ENCODE measurements around the gene NUCKS1.

NUCKS1 gene

DNA sequence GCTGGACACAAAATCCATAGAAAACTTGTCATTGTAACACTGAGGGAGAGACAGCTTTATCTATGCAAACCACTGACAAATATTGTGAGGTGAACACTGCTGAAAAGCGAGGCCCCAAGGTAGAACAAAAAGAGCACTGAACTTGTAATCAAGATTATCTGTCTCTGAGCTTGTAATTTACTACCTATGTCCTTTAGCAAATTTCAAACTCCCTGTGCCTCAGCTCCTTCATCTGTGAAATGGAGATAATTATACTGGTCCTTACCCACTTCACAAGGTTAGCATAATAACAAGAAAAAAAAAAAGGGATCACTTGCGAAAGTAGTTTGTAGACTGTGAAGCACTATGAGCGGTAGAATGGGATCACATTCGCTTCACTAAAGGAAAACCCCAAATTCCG, 4.9 kb upstream of the NUCKS1 start:
- H3K4me3 ChIP-seq (ENCODE audit: low read depth, low read length) = no peak overlapping the region
- no peak for DNase-seq (ENCODE audit: low read depth, low spot score)
- ChIA-PET POLR2A (no interaction called here), CTCF (interaction anchor here (0.7 to 1.7 kb wide), 6 partner anchors 15 to 223 kb away, joined by 3 to 6 read pairs (median 4); no protein-coding TSS in a partner anchor)
- TF ChIP-seq, protein P1, sequence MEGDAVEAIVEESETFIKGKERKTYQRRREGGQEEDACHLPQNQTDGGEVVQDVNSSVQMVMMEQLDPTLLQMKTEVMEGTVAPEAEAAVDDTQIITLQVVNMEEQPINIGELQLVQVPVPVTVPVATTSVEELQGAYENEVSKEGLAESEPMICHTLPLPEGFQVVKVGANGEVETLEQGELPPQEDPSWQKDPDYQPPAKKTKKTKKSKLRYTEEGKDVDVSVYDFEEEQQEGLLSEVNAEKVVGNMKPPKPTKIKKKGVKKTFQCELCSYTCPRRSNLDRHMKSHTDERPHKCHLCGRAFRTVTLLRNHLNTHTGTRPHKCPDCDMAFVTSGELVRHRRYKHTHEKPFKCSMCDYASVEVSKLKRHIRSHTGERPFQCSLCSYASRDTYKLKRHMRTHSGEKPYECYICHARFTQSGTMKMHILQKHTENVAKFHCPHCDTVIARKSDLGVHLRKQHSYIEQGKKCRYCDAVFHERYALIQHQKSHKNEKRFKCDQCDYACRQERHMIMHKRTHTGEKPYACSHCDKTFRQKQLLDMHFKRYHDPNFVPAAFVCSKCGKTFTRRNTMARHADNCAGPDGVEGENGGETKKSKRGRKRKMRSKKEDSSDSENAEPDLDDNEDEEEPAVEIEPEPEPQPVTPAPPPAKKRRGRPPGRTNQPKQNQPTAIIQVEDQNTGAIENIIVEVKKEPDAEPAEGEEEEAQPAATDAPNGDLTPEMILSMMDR (IDR thresholded peaks at IDR 0.05; ENCODE audit: insufficient read depth, low read length, missing control alignments) = no peak

DNA sequence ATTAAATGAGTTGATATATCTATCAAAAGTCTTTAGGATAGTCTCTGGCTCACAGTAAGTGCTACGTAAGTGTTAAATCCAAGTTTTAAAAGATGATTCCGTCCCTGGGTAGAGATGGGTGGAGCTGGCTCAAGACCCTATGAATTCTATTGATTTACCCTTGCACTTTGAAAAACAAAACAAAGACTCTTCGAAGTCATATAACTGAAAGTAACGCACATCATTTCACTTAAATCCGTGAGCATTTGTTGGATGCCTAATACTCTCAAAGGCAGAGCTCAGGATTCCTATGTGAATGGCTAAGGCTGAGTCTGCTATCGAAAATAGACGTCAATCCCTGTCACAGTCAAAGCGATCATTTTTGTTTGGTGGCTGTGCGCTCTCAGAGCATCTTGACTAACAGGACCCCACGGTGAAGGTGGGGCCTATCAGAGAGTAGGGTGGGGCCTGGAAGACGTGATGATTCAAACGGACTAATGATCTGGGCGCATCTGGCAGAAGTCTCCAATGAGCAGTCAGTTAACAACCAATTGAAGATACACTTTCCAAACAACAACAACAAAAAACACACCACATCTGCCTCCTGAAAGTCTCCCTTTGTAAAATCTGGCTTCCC, 1.2 kb upstream of the NUCKS1 start:
- POLR2A ChIA-PET = no interaction called here
- TF ChIP-seq, protein P1 (IDR thresholded peaks at IDR 0.05; ENCODE audit: insufficient read depth, low read length, missing control alignments) = no peak
- no peak overlapping the region for H3K4me3 ChIP-seq (ENCODE audit: low read depth, low read length)
- DNase-seq (ENCODE audit: low read depth, low spot score) = no peak
- CTCF ChIA-PET = interaction anchor here (0.8 to 1.0 kb wide), 4 partner anchors 10 to 226 kb away, joined by 3 to 5 read pairs (median 4); no protein-coding TSS in a partner anchor

DNA sequence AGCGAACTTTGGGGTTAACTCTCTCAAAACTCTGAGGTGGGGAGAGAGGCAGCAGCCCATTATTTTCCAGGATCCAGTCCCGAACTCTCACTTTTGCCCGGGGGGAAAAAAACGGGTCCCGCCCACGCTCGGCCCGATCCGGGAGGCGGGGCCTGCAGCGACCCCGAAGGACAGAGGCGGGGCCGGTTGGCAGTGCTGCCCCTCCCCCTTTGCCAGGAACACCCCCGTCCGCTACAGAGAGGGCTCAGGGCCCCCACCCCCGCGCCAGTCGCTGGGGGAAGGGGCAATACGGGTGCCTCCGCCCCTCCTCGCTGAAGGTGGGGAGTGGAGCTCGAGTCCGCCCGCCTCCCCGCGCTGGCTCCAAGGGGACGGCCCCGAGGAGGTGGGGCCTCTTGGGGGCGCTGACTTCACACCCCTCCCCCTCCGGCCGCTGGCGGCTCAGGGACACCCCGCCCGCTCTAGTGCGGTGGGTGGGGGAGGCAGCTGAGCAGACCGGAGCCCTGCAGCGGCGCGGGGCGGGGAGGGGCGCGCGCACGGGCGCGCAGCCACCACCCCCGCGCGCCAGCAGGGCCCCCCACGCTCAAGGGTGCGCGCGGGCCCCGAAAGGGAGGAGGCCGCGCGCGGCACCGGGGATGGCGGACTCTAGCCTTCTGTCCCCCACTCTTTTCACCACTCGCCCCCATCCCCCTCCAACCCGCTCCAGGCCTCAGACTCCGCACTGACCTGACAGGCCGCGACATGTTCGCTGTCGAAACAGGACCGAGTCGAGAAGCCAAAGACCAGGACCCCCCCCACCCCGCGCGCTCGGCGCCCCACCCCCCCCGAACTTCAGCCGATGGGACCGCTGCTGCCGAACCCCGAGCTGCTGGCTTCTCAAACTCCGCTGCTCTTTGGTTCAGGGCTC, 496 bp downstream of the NUCKS1 start:
- TF ChIP-seq, protein P1 (IDR thresholded peaks at IDR 0.05; ENCODE audit: insufficient read depth, low read length, missing control alignments) = no peak
- ChIA-PET POLR2A (interaction anchor here (0.7 to 1.6 kb wide), 4 partner anchors 10 to 252 kb away, joined by 3 to 6 read pairs (median 4); partner anchors contain the start of gene ELK4), CTCF (interaction anchor here (1.0 to 1.5 kb wide), 4 partner anchors 25 to 228 kb away, joined by 3 to 5 read pairs (median 4); partner anchors contain the start of gene RAB29)
- DNase-seq (ENCODE audit: low read depth, low spot score) = peak; percentile 67
- peak overlapping the region; percentile 83 for H3K4me3 ChIP-seq (ENCODE audit: low read depth, low read length)

DNA sequence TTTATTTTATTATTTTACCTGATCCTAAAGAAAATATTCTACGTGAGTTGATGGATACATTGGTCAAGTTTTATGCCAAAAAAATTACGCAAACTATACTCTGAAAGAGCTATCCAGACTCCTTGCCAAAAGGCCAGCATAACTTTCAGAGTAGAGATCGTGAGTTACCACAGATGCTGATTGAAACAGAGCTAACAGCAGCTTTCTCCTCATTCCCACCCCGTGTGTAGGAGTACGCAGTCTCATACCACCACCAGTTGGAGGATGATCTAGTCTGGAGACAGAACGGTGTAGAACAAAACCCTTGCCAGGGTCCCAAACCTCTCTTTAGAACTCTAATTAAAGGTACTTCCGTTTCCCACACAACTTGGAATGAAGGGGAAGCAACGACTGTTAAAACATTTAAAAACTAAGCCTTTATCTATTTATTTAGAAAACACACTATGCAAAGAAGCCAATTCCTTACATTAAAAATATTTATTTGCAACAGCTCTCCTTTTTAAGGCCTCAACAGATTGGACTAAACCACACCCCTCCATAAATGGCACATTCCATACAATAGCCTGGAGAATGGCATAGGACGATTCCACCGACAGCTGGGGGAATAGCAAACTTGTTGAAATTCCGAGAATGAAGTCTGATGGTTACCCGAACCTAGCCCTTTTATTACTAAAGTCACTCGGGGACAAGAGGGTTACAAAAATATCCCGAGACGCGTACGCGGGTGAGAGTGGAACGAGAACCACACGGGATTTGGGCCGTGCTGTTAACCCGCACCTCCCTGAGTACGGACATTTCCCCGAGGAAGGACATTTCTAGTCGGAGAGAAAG, 1.4 kb downstream of the NUCKS1 start:
- CTCF ChIA-PET = interaction anchor here (1.2 to 1.5 kb wide), 3 partner anchors 26 to 157 kb away, joined by 4 to 5 read pairs (median 4); partner anchors contain the start of gene RAB29
- POLR2A ChIA-PET = interaction anchor here (0.8 to 1.6 kb wide), 3 partner anchors 11 to 116 kb away, joined by 3 to 6 read pairs (median 5); partner anchors contain the start of gene ELK4
- peak overlapping the region; percentile 83 for H3K4me3 ChIP-seq (ENCODE audit: low read depth, low read length)

DNA sequence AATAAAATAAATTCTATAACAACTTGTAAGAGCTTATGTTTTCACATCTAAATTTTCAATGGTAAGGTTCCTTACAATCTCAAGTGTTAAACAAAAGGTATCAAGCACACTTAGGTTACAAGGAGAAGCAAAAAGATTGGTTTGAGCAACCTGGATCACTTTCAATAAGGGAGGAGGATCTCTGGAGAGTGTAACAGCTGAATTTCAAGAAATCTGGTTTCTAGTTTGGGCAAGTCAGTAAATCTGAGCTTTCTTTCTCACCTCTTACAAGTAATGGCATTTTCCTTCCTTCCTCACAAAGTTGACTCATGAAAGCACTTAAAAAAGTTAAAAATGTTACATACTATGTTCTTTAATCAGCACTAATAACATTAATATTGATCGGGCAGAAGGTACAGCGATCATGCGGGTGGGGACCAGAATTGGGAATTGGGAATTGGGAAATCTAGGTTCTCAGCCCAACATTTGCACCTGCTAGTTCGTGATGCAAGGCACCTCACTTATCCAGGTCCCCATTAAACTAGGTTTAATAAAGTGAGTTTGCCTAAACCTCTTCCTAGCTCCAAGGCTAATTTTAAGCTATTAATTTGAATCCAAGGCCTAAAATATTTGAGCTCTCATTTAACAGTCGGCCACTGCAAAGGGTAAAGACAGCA, 3.1 kb downstream of the NUCKS1 start:
- TF ChIP-seq, protein P1 (IDR thresholded peaks at IDR 0.05; ENCODE audit: insufficient read depth, low read length, missing control alignments) = no peak
- H3K4me3 ChIP-seq (ENCODE audit: low read depth, low read length) = no peak overlapping the region; the same call in 1 of the 2 replicates
- CTCF ChIA-PET = interaction anchor here (1.0 to 4.0 kb wide), 4 partner anchors 9 to 230 kb away, joined by 4 to 21 read pairs (median 6); no protein-coding TSS in a partner anchor
- POLR2A ChIA-PET = no interaction called here
- DNase-seq (ENCODE audit: low read depth, low spot score) = no peak

More for the DNA sequence above, 1.4 kb downstream of the NUCKS1 start:
- no peak for DNase-seq (ENCODE audit: low read depth, low spot score)
- TF ChIP-seq, protein P1 (IDR thresholded peaks at IDR 0.05; ENCODE audit: insufficient read depth, low read length, missing control alignments) = no peak
